Peyer's patch (tissue), 4 donors: ENCODE measurements around the gene CCDC92B.

Experiments
- POLR2A ChIP-seq, 2 donors: fragments of 450-650 bp; IDR thresholded peaks; one replicate each; pipeline ENCODE4 v1.5.1; 2017; ENCODE audit warnings: antibody characterized with exemption in 2 of 2, mild to moderate bottlenecking in 2 of 2, moderate library complexity in 2 of 2
- TF ChIP-seq, protein P1 (sequence below), 6 experiments: fragments of 450-650 bp in 4 of 6; fragments of 200-600 bp in 2 of 6; sonication (generic) in 1 of 6; IDR thresholded peaks; one replicate each; pipeline ENCODE4 v1.5.1; 2017 to 2019; ENCODE audit warnings: antibody characterized with exemption in 6 of 6, mild to moderate bottlenecking in 3 of 6, moderate library complexity in 1 of 6

DNA sequence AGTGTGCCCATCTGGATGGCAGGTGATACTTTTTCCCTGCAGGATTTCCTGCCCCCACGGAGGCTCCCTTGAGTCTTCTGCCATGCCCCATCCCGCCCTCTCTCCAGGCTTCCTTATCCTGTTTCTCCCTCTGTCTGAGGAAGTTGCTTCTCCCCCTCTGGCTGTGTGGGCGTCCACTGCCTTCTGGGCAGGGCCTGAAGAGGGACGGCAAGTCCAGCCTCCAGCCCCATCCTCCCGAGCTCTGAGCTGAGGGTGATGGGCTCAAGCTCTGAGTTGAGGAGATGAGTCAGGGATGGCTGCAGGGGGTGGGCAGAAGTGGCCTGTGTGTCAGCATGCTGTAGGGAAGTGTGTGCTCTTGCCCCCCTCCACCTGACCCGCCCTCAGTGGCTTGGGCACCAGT, 32.6 kb upstream of the CCDC92B start:
- TF ChIP-seq, protein P1, sequence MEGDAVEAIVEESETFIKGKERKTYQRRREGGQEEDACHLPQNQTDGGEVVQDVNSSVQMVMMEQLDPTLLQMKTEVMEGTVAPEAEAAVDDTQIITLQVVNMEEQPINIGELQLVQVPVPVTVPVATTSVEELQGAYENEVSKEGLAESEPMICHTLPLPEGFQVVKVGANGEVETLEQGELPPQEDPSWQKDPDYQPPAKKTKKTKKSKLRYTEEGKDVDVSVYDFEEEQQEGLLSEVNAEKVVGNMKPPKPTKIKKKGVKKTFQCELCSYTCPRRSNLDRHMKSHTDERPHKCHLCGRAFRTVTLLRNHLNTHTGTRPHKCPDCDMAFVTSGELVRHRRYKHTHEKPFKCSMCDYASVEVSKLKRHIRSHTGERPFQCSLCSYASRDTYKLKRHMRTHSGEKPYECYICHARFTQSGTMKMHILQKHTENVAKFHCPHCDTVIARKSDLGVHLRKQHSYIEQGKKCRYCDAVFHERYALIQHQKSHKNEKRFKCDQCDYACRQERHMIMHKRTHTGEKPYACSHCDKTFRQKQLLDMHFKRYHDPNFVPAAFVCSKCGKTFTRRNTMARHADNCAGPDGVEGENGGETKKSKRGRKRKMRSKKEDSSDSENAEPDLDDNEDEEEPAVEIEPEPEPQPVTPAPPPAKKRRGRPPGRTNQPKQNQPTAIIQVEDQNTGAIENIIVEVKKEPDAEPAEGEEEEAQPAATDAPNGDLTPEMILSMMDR (IDR thresholded peaks at IDR 0.05) = no peak
- TF ChIP-seq POLR2A (IDR thresholded peaks at IDR 0.05) = no peak
